GM12873 (cell line): ENCODE measurements around the gene ITIH4.

Experiments
- CTCF ChIP-seq: IDR thresholded peaks from 2 replicates; pipeline ENCODE4 v1.5.1; 2012; ENCODE audit warnings: low read depth, mild to moderate bottlenecking, moderate library complexity, low read length, control low read depth; ENCODE audit not compliant: insufficient read depth; ENCODE audit errors: missing control alignments

Gene ITIH4

GRCh38 chr3:52775877-52776276, 54.6 kb downstream of the ITIH4 start:
- TF ChIP-seq CTCF = no peak

GRCh38 chr3:52774901-52775864, 55.3 kb downstream of the ITIH4 start:
- no peak for TF ChIP-seq CTCF

GRCh38 chr3:52774066-52774713, 56.3 kb downstream of the ITIH4 start:
- no peak for TF ChIP-seq CTCF

GRCh38 chr3:52773361-52774065, 57.0 kb downstream of the ITIH4 start:
- no peak for TF ChIP-seq CTCF

- no peak for TF ChIP-seq CTCF
Observed at GRCh38 chr3:52771702-52772101, 58.8 kb downstream of the ITIH4 start.

- no peak for TF ChIP-seq CTCF
Observed at GRCh38 chr3:52771334-52771681, 59.2 kb downstream of the ITIH4 start.
